NCI-H187 (cell line): ENCODE results near the gene WNT3.
"Not testable (repeated sequence)": the region's sequence is repeated elsewhere in the genome, so short reads cannot be mapped to it uniquely, and the experiment has no call there.

ENCODE experiments used
- DNase-seq, 2 experiments: peaks; one replicate each; lab custom pipeline; 2025; lab: John Stamatoyannopoulos, UW

The WNT3 gene

DNA sequence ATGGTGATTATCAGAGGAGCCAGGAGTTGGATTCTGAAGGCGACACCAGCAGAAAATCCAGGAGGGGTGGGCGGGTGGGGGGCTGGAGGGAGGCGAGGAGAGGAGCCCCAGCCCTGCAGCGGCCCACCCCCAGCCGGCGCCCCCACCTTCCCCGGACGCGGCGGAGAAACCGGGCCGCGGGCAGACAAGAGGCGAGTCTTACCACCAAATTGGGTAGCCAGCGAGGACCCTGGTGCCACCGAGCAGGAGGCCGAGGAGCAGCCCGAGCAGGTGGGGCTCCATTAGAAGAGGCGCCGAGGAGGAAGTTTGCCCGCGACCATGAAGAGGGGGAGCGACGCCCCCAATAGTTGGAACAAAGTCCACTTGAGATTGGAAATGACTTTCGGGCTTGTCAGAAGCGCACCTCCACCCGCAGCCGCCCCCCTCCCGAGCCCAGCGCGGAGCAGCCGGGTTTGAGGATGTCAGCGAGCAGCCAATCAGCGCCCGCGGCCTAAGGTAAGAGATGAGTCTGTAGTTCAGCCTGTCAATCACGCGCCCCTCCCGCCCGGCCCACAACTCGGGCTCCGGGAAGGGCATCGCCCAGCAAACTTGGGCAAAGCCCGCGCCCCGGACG is at the start of gene WNT3:
Gene WNT3 (minus strand): TSS at position 377 of the 613 bp plus-strand sequence. CDS start 95 bp downstream, at position 282.
- no peak for DNase-seq

DNA sequence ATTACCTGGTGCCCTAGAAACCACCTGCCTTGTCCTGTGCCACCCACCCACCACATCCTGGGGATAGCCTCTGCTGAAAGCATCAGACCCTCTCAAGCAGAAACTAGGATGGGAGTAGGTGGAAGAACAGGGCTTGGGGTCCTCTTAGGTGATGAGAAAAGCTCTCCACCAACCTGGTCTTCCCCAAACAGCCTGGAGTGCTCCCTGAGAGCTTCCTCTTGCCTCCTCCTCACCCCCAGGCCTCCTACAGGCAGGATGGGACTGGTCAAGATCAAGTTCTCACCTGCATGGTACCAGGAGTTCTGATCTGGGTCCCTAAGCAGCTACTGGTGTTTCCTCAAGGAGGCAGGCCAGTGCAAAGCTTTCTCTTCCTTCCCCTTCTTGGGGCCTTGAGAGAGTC is 48.3 kb upstream of the WNT3 start:
- no peak for DNase-seq

DNA sequence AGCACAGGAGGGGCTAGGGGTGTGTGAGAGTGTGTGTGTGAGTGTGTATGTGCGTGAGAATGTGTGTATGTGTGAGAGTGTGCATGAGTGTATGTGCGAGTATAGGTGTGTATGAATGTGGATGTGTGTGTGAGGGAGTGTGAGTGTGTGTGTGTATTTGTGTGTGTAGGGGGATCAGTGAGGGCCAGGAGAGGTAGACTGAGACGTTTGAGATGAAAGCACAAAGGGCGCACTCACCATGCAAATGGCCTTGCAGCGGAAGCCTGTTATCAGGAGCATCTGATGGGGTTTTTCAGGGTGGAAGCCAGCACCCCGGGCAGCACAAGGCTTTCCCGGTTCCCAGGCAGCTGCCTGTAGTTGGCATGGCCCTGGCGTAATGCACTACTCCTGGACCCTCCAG is 47.8 kb upstream of the WNT3 start:
- no peak for DNase-seq

- no peak for DNase-seq
Measured at GRCh38 chr17:46865100-46865499, 46.6 kb upstream of the WNT3 start.

DNA sequence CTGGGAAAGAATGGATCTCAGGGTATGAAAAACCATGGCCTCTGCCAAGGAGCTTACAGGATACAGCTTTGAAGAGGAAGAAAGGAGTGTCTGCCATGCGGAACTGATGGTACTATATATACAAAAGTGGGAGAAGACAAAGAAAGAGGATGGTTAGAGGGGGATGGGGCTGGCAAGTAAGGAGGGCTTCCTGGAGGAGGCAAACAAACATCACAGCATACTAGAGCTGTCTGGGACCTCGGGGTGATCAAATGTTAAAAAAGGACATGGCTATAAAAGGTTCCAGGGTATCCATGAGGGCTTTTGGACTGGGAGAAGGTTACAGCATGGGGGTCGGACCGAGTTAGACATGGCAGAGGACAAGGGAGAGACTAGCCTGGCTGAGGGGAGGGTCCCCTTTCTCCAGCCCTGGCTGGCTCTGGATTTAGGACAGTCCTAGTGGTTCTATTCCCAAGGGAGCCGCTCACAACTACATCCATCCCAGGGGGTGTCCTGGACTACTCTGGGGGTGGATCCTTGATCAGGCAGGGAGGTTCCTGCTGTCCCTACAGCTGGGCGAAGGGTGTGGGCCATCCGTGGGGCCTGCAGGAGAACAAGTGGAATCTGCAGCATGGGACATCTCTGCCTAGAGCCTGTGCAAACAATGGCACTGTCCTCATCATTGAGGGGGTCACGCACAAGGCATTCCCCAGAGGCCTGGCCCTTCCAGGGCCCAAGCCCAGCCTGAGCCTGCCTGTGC is 45.1 kb upstream of the WNT3 start:
- no peak for DNase-seq

- DNase-seq: no peak
Measured at GRCh38 chr17:46862949-46863348, 44.5 kb upstream of the WNT3 start.

DNA sequence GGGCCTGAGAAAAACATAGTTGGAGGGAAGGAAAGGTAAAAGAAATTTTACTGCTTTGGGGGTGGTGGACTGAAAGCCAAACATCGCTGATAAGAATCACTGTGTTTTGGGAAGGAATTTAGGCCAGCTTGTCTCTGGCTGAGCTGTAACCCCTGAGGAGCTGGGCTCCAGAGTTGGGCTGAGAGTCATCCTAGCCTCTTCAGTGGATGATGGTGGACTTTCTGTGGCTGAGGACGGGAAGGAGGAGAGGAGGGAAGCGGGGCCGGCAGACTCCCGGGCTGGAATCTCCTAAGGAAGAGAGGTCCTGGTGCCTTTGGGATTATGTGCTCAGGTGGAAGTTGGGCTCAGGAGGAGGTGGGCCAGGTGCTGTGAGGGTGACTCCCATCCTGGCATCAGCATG is 41.5 kb upstream of the WNT3 start:
- DNase-seq: no peak

DNA sequence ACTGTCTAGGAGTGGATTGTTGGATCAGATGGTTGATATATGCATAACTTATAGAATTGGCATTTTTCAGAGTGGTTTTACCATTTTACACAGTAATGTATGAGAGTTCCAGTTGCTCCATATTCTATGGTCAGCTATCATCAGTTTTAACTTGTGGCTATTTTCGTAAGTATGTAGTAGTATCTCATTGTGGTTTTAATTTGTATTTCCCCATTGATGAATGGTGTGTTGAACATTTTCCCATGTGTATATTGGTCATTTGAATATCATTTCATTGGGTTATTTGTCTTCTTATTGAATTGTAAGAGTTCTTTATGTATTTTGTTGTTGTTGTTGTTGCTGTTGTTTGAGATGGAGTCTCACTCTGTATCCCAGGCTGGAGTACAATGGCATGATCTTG is 39.1 kb upstream of the WNT3 start:
- DNase-seq: no peak

DNA sequence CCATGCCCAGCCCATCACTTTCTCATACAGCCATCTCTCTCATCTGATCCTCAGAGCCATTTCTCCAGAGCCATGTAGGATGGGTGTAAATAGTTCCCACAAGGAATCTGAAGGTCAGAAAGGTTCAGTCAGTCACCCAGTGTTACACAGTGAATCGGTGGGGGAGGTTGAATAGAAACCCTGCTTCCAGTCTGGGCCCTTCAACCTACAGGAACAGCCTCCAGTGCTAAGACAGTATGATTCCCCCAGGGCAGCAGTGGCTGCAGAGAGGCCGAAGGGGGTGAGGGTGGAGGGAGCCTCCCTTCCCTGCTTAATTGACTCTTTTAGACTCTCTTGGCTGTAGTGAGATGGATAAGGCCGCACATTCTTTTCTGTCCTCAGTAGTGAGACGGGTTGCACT is 36.5 kb upstream of the WNT3 start:
- no peak for DNase-seq

- DNase-seq: no peak
Measured at GRCh38 chr17:46854515-46854914, 36.0 kb upstream of the WNT3 start.

GRCh38 chr17:46853896-46854444 is 35.5 kb upstream of the WNT3 start:
- no peak for DNase-seq

GRCh38 chr17:46851029-46851741 is 32.7 kb upstream of the WNT3 start, which contains the start of gene WNT9B:
TSS of gene WNT9B (plus strand) at chr17:46851583. CDS start at chr17:46851639, 56 bp downstream.
- peak in 1 of 2 experiments; percentile 53 for DNase-seq

DNA sequence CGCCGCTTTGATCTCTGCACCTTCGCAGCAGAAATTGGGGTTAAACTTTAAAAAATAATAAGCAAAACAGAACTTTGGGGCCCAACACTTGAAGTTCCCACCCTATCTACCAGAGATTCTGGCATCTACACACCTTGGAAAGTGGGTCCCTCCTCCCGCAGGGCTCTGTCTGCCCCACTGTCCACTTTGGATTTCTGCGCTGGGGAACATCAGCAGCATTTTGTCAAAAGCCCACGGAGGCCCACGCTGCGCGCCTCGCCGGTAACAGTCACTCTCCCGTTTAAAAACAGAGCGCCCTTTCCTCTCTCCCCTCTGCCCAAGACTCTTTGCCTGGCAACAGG is 32.2 kb upstream of the WNT3 start:
- DNase-seq: no peak

DNA sequence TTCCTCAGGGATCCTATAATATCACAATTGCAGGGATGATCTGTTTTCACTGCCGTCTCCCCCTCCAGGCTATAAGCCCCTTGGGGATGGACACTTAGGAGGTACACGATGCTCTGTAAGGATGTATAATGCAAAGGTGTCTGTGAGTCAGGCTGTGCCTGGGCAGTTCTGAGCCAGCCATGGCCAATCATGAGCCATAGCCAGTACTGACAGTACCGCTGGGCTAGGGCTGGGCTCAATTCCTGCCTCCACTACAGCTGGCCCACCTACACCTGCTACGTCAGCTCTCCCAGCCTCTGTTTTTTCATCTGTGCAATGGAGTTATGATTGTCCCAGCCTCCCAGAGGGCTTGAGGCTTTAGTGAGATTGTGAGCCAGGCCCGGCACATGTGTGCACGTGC is 30.0 kb upstream of the WNT3 start:
- no peak for DNase-seq

DNA sequence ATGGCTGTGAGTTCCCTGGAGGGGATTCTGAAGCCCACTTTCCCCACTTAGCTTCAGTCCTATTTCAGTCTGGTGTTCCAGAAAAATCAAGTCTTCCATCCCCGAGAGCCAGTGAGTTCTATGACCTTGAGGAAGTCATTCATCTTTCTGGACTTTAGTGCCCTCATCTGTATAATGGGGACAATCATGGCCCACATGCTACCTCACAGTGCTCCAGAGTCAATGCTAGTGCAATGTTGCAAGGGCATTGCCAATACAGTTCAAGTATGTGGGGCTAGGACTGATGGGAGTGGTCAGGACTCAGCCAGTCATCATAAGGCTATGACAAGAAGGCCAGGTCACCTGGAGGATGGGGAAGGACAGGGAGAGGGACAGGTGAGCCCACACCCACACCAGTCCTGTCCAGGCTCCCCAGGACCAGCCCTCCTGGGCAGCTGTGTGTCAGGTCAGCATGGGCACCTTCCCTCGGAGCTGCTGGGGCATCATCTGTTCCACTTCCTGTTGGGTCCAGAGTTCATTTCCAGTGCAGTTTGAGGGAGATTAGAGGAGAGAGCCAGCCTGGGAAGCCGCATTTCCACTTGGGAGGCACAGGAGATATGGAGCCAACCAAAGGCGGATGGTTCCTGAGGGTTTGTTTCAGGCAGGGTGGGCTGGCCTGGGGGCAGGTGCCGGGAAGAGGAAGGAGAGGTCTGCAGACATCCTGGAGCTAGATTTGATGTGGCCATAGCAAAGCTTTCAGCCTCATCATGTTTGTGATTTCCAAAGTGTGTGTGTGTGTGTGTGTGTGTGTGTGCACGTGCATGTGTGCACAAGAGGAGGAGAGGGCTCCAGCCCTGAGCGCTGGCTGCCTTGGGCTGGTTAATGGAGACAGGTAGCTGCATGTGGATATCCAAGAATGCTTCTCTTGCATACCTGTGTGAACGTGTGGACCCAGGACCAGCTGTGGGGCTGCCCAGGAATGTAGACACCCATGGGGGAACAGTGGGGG is 29.0 kb upstream of the WNT3 start:
- DNase-seq: no peak

DNA sequence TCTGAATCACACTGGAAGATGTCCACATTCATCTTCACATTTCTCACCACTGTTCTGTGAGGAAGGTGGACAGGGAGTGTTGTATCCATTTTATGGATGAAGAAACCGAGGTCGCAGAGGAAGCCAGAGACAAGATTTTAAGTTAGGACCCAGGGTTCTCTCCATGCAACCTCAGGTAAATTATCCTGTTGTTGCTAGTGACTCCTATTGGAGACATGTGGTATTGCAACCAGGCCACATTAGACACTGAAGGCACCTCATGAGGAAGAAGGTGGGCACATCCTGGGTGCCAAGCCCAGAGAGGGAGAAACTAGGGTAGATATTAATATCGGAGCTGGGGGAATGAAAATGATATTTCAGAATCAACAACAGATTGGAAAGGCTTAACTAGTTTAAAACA is 24.3 kb upstream of the WNT3 start:
- no peak for DNase-seq

- no peak for DNase-seq
Measured at GRCh38 chr17:46841561-46842379, 23.3 kb upstream of the WNT3 start.

DNA sequence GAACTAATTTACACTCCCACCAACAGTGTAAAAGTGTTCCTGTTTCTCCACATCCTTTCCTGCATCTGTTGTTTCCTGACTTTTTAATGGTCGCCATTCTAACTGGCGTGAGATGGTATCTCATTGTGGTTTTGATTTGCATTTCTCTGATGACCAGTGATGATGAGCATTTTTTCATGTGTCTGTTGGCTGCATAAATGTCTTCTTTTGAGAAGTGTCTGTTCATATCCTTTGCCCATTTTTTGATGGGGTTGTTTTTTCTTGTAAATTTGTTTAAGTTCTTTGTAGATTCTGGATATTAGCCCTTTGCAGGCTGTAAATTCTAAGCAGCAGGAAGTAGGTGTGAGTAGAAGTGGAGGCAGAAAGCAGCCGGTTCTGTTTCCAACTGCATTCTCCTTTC is 22.1 kb upstream of the WNT3 start:
- not testable (repeated sequence) for DNase-seq

GRCh38 chr17:46839211-46839610 is 20.7 kb upstream of the WNT3 start:
- DNase-seq: no peak

DNA sequence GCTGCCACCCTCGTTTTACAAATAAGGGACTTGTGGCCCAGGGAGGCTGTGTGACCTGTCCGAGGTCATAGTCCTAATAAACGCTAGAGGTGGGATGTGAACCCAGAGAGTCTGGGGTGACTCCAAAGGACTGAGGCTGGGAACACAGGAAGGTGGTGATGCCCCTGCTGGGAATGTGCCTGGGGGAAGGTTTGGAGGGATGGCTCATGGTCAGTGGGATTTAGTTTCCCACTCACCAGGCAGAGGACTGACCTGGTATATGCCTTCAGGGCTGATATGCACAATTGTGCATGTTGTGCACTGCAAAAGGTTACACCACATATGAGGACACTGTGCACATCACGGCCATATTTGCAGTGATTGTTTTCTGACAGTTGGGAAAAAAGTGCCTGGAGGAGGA is 19.0 kb upstream of the WNT3 start:
- no peak for DNase-seq

- DNase-seq: no peak
Measured at GRCh38 chr17:46836500-46836899, 18.0 kb upstream of the WNT3 start.
